GM18526 (cell line): ENCODE results near the gene RYR3.

Source experiments
- POLR2A ChIP-seq: IDR thresholded peaks from 3 replicates; pipeline ENCODE4 v1.6.1; 2011; ENCODE audit not compliant: insufficient read length; ENCODE audit errors: extremely low read depth

RYR3 gene

GRCh38 chr15:33311312-33311971, 675 bp downstream of the RYR3 start:
- TF ChIP-seq POLR2A: no peak

- TF ChIP-seq POLR2A: no peak
These were observed 2.7 kb downstream of the RYR3 start for GRCh38 chr15:33313491-33313890.

- no peak for TF ChIP-seq POLR2A
These were observed 3.3 kb downstream of the RYR3 start for GRCh38 chr15:33314069-33314468.

DNA sequence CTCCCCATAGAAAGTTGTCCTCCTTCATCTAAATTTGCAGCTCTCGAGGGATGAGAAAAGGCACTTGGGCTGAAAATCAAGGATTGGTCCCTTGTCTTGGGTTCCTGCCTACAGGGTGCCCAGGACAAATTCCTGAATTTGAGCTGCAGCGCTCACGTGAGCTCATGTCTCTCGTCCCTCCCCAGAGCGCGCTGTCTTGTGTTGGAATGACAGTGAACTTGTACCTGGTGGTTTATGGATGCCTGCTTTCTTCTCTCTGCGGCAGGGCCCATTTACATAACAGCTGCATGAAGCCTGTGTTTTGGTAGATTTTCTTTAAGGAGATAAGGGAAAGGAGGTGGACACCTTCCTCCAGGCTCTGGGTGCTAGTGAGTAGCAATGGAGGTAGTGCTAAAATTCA, 4.3 kb downstream of the RYR3 start:
- TF ChIP-seq POLR2A: no peak

DNA sequence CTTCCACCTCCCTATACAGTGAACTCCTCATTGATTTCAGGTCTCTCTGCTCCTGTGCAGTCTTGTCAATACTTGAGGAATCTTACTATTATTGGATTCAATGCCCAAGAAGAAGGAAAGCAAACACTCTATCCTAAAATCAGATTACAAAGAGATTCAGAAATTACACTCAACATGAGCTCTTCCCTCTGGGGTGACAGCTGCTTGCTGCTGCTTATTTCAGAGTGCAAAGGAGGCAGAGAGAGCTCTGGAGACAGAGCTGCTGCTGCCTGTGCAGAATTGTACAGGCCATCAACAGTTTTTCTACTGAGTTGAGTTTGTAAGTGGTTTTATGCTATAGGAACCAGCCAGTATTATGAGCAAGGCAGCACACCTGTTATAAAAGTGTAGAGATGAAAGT, 7.1 kb downstream of the RYR3 start:
- no peak for TF ChIP-seq POLR2A

DNA sequence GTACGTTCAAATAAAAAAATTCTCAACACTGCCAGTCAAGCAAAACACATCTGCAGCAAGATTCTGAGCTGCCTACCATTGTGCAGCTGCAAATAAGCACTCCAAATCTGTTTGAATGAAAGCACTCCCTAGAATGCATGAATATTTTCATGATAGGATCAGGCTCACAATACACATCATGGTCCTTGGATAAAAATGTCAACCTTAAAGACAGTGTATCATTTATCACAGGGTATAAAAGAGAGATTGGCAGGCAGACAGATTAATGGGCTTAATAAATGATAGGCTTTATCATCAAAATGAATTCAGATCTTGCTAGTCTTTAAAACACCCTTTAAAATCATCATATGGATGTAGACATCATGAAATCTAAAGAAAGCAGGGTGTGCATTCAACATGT, 9.2 kb downstream of the RYR3 start:
- TF ChIP-seq POLR2A: no peak

DNA sequence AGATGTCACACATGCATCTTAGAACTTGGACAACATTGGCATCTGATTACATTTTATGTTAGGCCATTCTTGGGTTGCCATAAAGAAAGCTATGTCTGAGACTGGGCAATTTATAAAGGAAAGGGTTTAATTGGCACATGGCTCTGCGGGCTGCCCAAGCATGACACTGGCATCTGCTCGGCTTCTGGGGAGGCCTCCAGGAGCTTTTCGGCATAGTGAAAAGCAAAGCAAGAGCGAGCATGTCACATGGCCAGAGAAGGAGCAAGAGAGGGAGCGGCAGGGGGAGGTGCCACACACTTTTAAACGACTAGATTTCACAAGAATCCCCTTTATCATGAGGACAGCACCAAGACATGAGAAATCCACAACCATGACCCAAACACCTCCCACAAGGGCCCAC, 11.3 kb downstream of the RYR3 start:
- no peak for TF ChIP-seq POLR2A

DNA sequence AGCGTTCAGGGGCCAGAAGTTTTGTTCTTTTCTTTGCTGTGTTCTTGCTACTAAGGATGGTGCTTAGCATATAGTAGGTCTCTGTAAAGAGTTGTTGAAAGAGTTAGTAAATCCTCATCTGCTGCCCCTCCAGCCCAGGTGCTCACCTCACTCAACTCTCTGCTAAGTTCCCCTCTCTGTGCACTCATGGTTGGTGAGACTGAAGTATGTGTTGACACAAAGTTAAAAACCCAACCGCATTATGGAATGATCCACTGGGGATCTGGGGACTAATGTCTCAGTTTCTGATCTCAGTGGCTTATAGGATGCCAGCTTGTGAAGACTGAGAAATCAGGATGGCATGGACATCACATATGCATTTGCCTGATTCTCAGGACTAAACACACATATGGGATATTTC, 13.8 kb downstream of the RYR3 start:
- no peak for TF ChIP-seq POLR2A

GRCh38 chr15:33326908-33327307, 16.1 kb downstream of the RYR3 start:
- TF ChIP-seq POLR2A: no peak

DNA sequence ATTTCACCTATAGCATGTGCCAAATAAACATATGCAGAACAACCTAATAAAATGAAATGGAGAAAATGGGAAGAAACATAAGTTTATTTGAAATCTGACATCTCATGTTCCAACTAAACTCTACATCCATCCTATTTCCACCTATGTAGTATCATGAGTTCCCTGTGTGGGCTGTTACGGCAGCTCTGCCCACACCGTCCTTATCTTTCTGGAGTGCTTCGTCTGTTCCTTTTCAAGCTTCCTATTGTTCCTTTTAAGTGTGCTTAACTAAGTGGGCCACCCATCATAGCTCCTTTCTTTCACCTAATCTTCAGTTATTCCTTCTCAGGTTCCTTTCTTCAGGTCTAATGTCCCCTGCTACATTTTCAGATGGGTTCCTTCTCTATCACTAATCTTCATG, 17.3 kb downstream of the RYR3 start:
- TF ChIP-seq POLR2A: no peak

GRCh38 chr15:33329457-33329856, 18.7 kb downstream of the RYR3 start:
- TF ChIP-seq POLR2A: no peak

DNA sequence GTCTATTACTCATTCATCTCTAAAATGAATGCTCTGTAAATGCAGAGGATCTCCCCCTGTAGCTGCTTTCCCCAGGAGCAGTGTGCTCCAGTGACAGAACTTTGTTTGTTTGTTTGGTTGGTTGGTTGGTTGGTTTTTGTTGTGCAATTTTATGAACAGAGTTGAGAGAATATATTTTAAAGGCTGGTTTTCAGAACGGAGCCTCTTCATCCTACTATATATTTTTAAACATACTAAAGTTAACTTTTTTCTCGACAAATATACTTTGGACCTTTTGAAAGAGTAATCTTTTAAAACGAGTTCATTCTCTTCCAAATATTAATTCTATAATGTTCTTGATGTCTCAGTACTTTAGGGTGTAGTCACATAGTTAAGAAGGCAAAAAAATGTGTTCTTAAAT, 20.2 kb downstream of the RYR3 start:
- no peak for TF ChIP-seq POLR2A

DNA sequence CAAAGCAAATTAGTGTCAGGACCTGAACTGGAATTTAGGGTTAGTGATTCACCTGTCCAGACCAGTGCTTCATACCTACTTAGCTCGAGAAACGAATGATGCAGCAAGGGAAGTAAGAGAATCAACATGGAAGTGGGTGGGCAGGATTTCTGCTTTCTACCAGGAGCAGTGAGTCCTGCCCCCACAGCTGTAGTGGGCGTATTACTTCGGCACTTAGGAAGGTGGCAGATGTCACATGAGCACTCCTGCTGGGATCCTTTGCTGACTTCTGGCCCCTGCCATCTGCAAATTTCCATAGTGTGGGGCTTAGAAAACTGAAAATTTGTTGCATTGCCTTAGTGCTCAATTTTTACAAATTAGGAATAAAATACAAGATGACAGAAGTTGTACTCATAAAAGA, 31.2 kb downstream of the RYR3 start:
- no peak for TF ChIP-seq POLR2A

GRCh38 chr15:33343275-33343674, 32.5 kb downstream of the RYR3 start:
- TF ChIP-seq POLR2A: no peak

- no peak for TF ChIP-seq POLR2A
These were observed 33.3 kb downstream of the RYR3 start for GRCh38 chr15:33344111-33344510.

DNA sequence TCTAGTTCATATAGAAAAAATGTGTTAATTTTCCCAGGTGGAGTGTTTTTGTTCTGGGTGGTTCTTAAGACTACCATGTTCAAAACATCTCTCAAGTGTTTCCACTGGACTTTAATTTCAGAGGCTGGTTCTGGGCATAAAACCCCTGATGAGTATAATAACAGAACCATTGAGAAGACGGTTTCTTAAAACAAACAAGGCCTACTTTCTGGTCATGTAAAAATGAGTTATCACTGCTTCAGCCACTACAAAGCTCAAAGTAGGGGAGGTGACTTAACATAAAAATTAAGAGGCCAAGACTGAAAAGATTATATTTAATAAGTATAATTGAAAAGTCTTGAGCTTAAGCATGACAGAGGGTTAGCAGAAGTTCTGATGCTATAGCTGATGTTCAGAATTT, 33.8 kb downstream of the RYR3 start:
- no peak for TF ChIP-seq POLR2A

- TF ChIP-seq POLR2A: no peak
These were observed 43.6 kb downstream of the RYR3 start for GRCh38 chr15:33354411-33354810.
